Measurements from ENCODE around the gene LNPEP.
"Not testable (repeated sequence)": the region's sequence is repeated elsewhere in the genome, so short reads cannot be mapped to it uniquely, and the experiment has no call there.

Gene LNPEP

GRCh38 chr5:96928931-96929708 lies 6.8 kb upstream of the LNPEP start:
- no peak for TF ChIP-seq CTCF (IDR thresholded peaks at IDR 0.05)
- no peaks in the 10 kb centered on the region for H3K27me3 ChIP-seq
- intact Hi-C loops (cut with DNase I; ENCODE audit: low total_unique reads) = no loop called here
- no peaks in the 10 kb centered on the region for H3K36me3 ChIP-seq
- DNase-seq = no peak
- H3K4me3 ChIP-seq = no peak overlapping the region
- H3K4me1 ChIP-seq = peaks cover 0 to 14% (median 9%) of the 10 kb centered on the region in 4 donors
- no peak overlapping the region for H3K27ac ChIP-seq
- H3K9me3 ChIP-seq = no peaks in the 10 kb centered on the region

GRCh38 chr5:96930058-96930457 lies 5.8 kb upstream of the LNPEP start:
- TF ChIP-seq CTCF (IDR thresholded peaks at IDR 0.05) = no peak
- Histone ChIP-seq H3K27ac (no peak overlapping the region), H3K4me1 (peaks cover 0 to 15% (median 10%) of the 10 kb centered on the region in 4 donors), H3K27me3 (no peaks in the 10 kb centered on the region), H3K36me3 (no peaks in the 10 kb centered on the region), H3K4me3 (no peak overlapping the region), H3K9me3 (no peaks in the 10 kb centered on the region)
- no peak for DNase-seq
- intact Hi-C loops (cut with DNase I; ENCODE audit: low total_unique reads) = loop anchor here (5.0 to 10.0 kb wide), 2 partner anchors 123 to 1995 kb away; partner anchors contain the start of genes CHD1 and ERAP1

GRCh38 chr5:96930589-96930988 lies 5.3 kb upstream of the LNPEP start:
- no peak for DNase-seq
- no peaks in the 10 kb centered on the region for H3K36me3 ChIP-seq
- no peak overlapping the region for H3K4me3 ChIP-seq
- TF ChIP-seq CTCF (IDR thresholded peaks at IDR 0.05) = no peak
- intact Hi-C loops (cut with DNase I; ENCODE audit: low total_unique reads) = loop anchor here (5.0 to 10.0 kb wide), 2 partner anchors 123 to 1994 kb away; partner anchors contain the start of genes CHD1 and ERAP1
- H3K9me3 ChIP-seq = no peaks in the 10 kb centered on the region
- H3K27me3 ChIP-seq = no peaks in the 10 kb centered on the region
- H3K27ac ChIP-seq = no peak overlapping the region
- H3K4me1 ChIP-seq = peaks cover 0 to 15% (median 10%) of the 10 kb centered on the region in 4 donors

- H3K4me1 ChIP-seq = peaks cover 0 to 15% (median 10%) of the 10 kb centered on the region in 4 donors
- intact Hi-C loops (cut with DNase I; ENCODE audit: low total_unique reads) = loop anchor here (5.0 to 10.0 kb wide), 2 partner anchors 124 to 1994 kb away; partner anchors contain the start of genes CHD1 and ERAP1
- H3K27ac ChIP-seq, H3K27me3 ChIP-seq, H3K36me3 ChIP-seq, DNase-seq, H3K9me3 ChIP-seq, H3K4me3 ChIP-seq: not testable (repeated sequence)
These were observed 4.8 kb upstream of the LNPEP start for GRCh38 chr5:96931037-96931436.

GRCh38 chr5:96931605-96932004 lies 4.3 kb upstream of the LNPEP start:
- intact Hi-C loops (cut with DNase I; ENCODE audit: low total_unique reads) = loop anchor here (5.0 to 10.0 kb wide), 2 partner anchors 124 to 1993 kb away; partner anchors contain the start of genes CHD1 and ERAP1

More at GRCh38 chr5:96931605-96932004, 4.3 kb upstream of the LNPEP start:
- TF ChIP-seq CTCF (IDR thresholded peaks at IDR 0.05) = no peak
- H3K36me3 ChIP-seq = no peaks in the 10 kb centered on the region
- peaks cover 0 to 15% (median 10%) of the 10 kb centered on the region in 4 donors for H3K4me1 ChIP-seq
- H3K4me3 ChIP-seq = no peak overlapping the region
- H3K27me3 ChIP-seq = no peaks in the 10 kb centered on the region
- no peaks in the 10 kb centered on the region for H3K9me3 ChIP-seq
- H3K27ac ChIP-seq = no peak overlapping the region
- no peak for DNase-seq
